GM23248 (cell line): Measurements from ENCODE around the gene RNF31.

ENCODE experiments used
- EZH2 ChIP-seq: fragments of 200-600 bp; sonication (generic); IDR thresholded peaks from 2 replicates; pipeline ENCODE4 v1.6.1; 2018; ENCODE audit warnings: antibody characterized with exemption, mild to moderate bottlenecking; ENCODE audit not compliant: insufficient read depth, poor library complexity, severe bottlenecking
- EZH2phosphoT487 ChIP-seq: fragments of 200-600 bp; sonication (generic); IDR thresholded peaks from 2 replicates; pipeline ENCODE4 v1.6.1; 2018; ENCODE audit warnings: antibody characterized with exemption, moderate library complexity, mild to moderate bottlenecking, low read depth; ENCODE audit not compliant: insufficient read depth

DNA sequence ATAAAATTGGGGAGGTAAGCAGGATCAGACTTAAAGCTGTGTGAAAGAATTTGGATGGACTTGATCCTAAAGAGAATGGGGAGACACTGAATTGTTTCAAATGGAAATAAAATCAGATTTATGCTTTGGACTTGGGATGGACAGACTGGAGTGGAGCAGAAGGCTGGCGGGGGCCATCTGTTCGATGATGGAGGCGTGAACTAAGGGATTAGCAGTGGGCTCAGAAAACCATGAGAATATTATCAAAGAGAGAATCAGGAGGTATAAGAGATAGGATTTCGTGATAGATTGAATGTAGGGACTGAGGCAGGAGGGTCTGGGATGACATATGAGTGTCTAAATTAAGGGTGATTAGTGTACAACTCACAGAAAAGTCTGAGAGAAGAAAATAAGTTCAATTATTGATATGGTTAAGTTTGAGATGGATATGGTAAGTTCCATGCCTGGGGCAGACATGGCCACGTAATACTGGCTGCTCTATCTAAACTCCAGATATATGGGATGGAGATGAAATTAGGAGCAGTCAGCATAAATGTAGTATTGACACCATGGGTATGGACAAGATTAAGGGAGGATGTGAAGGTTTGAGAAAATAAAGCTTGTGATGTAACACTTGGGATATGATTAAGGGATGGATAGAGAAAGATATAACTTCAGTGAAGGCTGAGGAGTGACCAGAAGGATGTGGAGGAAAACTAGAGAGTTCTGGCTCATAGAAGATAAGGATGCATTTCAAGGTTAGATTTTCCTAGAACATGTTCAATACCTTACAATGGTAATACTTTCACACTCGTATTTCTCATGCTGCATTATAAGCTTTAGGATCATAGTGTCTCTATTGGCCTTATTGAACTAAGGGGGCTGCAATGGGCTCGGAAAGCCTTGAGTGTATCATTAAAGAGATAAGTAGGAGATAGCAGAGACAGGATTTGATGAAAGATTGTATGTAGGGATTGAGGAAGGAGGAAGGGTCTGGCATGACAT is 57.2 kb downstream of the RNF31 start:
- TF ChIP-seq EZH2 (no peak), EZH2phosphoT487 (no peak)
